ENCODE data around the gene TET2.

DNA sequence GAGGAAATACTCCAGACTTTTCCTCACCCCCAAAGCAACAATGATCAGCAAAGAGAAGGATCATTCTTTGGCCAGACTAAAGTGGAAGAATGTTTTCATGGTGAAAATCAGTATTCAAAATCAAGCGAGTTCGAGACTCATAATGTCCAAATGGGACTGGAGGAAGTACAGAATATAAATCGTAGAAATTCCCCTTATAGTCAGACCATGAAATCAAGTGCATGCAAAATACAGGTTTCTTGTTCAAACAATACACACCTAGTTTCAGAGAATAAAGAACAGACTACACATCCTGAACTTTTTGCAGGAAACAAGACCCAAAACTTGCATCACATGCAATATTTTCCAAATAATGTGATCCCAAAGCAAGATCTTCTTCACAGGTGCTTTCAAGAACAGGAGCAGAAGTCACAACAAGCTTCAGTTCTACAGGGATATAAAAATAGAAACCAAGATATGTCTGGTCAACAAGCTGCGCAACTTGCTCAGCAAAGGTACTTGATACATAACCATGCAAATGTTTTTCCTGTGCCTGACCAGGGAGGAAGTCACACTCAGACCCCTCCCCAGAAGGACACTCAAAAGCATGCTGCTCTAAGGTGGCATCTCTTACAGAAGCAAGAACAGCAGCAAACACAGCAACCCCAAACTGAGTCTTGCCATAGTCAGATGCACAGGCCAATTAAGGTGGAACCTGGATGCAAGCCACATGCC, 89.7 kb downstream of the TET2 start:
- no peak for TF ChIP-seq POLR2A (IDR thresholded peaks at IDR 0.05)
- TF ChIP-seq, protein P1, sequence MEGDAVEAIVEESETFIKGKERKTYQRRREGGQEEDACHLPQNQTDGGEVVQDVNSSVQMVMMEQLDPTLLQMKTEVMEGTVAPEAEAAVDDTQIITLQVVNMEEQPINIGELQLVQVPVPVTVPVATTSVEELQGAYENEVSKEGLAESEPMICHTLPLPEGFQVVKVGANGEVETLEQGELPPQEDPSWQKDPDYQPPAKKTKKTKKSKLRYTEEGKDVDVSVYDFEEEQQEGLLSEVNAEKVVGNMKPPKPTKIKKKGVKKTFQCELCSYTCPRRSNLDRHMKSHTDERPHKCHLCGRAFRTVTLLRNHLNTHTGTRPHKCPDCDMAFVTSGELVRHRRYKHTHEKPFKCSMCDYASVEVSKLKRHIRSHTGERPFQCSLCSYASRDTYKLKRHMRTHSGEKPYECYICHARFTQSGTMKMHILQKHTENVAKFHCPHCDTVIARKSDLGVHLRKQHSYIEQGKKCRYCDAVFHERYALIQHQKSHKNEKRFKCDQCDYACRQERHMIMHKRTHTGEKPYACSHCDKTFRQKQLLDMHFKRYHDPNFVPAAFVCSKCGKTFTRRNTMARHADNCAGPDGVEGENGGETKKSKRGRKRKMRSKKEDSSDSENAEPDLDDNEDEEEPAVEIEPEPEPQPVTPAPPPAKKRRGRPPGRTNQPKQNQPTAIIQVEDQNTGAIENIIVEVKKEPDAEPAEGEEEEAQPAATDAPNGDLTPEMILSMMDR (IDR thresholded peaks at IDR 0.05): no peak
